Heart left ventricle (tissue), 16 donors: Measurements from ENCODE around the gene ZNF341. TPM values are rescaled to one million over a fixed set of nuclear protein-coding genes. Genes with fewer than 3 reads are reported as not detected.

Source experiments
- ATAC-seq, 4 donors: fragments of 200-7000 bp; cut with Tn5 transposase; one replicate each; pipeline ENCODE4 v1.9.1; 2020 to 2022; ENCODE audit warnings: moderate library complexity in 4 of 4, mild to moderate bottlenecking in 3 of 4, moderate number of reproducible peaks in 1 of 4
- DNase-seq, 5 donors: peaks; one replicate each; pipeline ENCODE4 v3.0.0-alpha.2; 2020
- H3K27ac ChIP-seq, 12 donors: fragments of 200-600 bp; sonication (generic) in 4 of 12; one replicate each; pipeline versions ENCODE4 v1.5.0 to v1.8.0; 2016 to 2022; ENCODE audit warnings: mild to moderate bottlenecking in 2 of 12
- H3K27me3 ChIP-seq, 9 donors: fragments of 200-600 bp; sonication (generic) in 2 of 9; one replicate each; pipeline versions ENCODE4 v1.5.1 to v1.8.0; 2016 to 2022; ENCODE audit warnings: mild to moderate bottlenecking in 3 of 9
- H3K36me3 ChIP-seq, 9 donors: fragments of 200-600 bp; sonication (generic) in 2 of 9; one replicate each; pipeline versions ENCODE4 v1.5.0 to v1.8.0; 2018 to 2022; ENCODE audit warnings: mild to moderate bottlenecking in 2 of 9
- H3K4me1 ChIP-seq, 12 donors: fragments of 200-600 bp; sonication (generic) in 4 of 12; one replicate each; pipeline versions ENCODE4 v1.5.0 to v1.8.0; 2016 to 2022; ENCODE audit warnings: mild to moderate bottlenecking in 3 of 12
- H3K4me3 ChIP-seq, 12 donors: fragments of 200-600 bp; sonication (generic) in 4 of 12; one replicate each; pipeline versions ENCODE4 v1.5.0 to v1.8.0; 2017 to 2022; ENCODE audit warnings: mild to moderate bottlenecking in 9 of 12, moderate library complexity in 4 of 12
- H3K9me3 ChIP-seq, 12 donors: fragments of 200-600 bp; sonication (generic) in 4 of 12; one replicate each; pipeline versions ENCODE4 v1.5.0 to v1.8.0; 2016 to 2022; ENCODE audit warnings: mild to moderate bottlenecking in 1 of 12
- CTCF ChIP-seq, 12 donors: fragments of 200-600 bp; sonication (generic) in 4 of 12; IDR thresholded peaks; one replicate each; pipeline versions ENCODE4 v1.5.0 to v1.8.0; 2018 to 2022; ENCODE audit warnings: antibody characterized with exemption in 12 of 12, mild to moderate bottlenecking in 5 of 12
- POLR2A ChIP-seq, 2 donors: fragments of 450-650 bp; IDR thresholded peaks; one replicate each; pipeline ENCODE4 v1.6.1; 2017; ENCODE audit warnings: antibody characterized with exemption in 2 of 2, mild to moderate bottlenecking in 2 of 2, moderate library complexity in 2 of 2
- WGBS, 4 donors: extraction: QIAGEN DNeasy Blood & Tissue Kit in 2 of 4; methylation state at CpG; one replicate each; pipeline versions ENCODE4 v1.1.5 to v1.1.7; 2013 to 2018; 5-methylcytosine and 5-hydroxymethylcytosine counted together
- intact Hi-C, 10 donors: fragments of 100-400 bp; cut with DNase I; formaldehyde crosslinking; loops; one replicate each; pipeline versions ENCODE4 v1.11.1 to v1.14.2; 2022
- polyA plus RNA-seq, 2 donors: library from polyadenylated mRNA; stranded (reverse); fragments of 200-250 nt; gene quantifications; one replicate each; pipeline ENCODE4 v1.2.3, GENCODE V29; 2013
- total RNA-seq, 9 donors: library from RNA; depleted of rRNA in 2 of 9; stranded (reverse); fragments of >200 nt in 2 of 9; fragmentation: NEBNext Ultra II Directional in 3 of 9; extraction: Animal tissue kit (Norgen Biotek cat#: 25700) in 3 of 9; gene quantifications; one replicate each; pipeline versions ENCODE4 v1.1.0 to v1.2.4, GENCODE V29; 2016 to 2023
- donor health status: ischemic (EF 13 %, LVEDD 7.1; RV severe dilation, severe dysfunction).
- donor health status: healthy with polysubstance abuse.
- donor health status: DM: no; HTN: yes; CAD: no.
- donor health status: DM: no; HTN: no; CAD: no.
- donor health status: ischemic (EF 25% LVEDD 6.9; RV normal size, moderate dysfunction).
- donor health status: ischemic (EF 25% LVEDD 5.7; RV mildly dilated, moderate dysfunction).
- donor health status: healthy.
- donor health status: DM: yes; HTN: yes; CAD: no.
- donor health status: ischemic (EF 35%, LVEDD 5.7; RV mildly dilated, moderate dysfunction).
- donor health status: nonischemic (EF 11% LVEDD 7.7; RV severe dilation, severe dysfunction).
- donor health status: DM: yes; HTN: yes; CAD: no.
- donor health status: PGD.
- donor health status: ischemic (EF 29% LVEDD 5.4; RV normal size, mild dysfunction).
- donor health status: nonischemic (EF 23%, LVEDD 6.1; RV moderate dilation, normal function).

Gene ZNF341
- total and polyA plus RNA-seq, 11 donors: 1.2 to 3.3 (median 1.7) TPM

GRCh38 chr20:33841436-33841799 lies 109.6 kb downstream of the ZNF341 start:
- H3K9me3 ChIP-seq: no peaks in the 10 kb centered on the region
- TF ChIP-seq POLR2A (IDR thresholded peaks at IDR 0.05) (no peak), CTCF (IDR thresholded peaks at IDR 0.05) (no peak)
- intact Hi-C loops: loop anchor here in 1 of 10 donors (10.0 kb wide), 1 partner anchor 47 kb away; no protein-coding TSS in a partner anchor
- H3K27ac ChIP-seq: no peak overlapping the region
- 58 to 79% (median 72%) methylated on average over 4 of the region's 4 CpGs for WGBS, 4 donors
- no peaks in the 10 kb centered on the region for H3K27me3 ChIP-seq
- H3K4me1 ChIP-seq: peaks cover 29 to 97% (median 84%) of the 10 kb centered on the region in 12 donors
- ATAC-seq: no peak
- H3K4me3 ChIP-seq: no peak overlapping the region
- DNase-seq: no peak
- H3K36me3 ChIP-seq: no peaks in the 10 kb centered on the region

Other genes starting within 250 kb of the ZNF341 start
- 10 to 100 TPM in 5 of 9 donors, 1 to 10 TPM in 4; 7.4 to 15.0 (median 11.3) TPM for gene CBFA2T2, start 241.9 kb upstream of the ZNF341 start, total RNA-seq
- 1 to 10 TPM; 4.6 to 6.5 TPM for gene CBFA2T2, start 241.9 kb upstream of the ZNF341 start, polyA plus RNA-seq
- under 1 TPM in 2 of 9 donors, not detected in 7; 0.13 to 0.50 TPM for gene C20orf144, start 69.7 kb upstream of the ZNF341 start, total RNA-seq
- gene C20orf144, start 69.7 kb upstream of the ZNF341 start, polyA plus RNA-seq: under 1 TPM in 1 of 2 donors, not detected in 1; 0.15 TPM
- gene ACTL10, start 65.1 kb upstream of the ZNF341 start, total RNA-seq: 1 to 10 TPM in 1 of 9 donors, under 1 TPM in 8; 0.13 to 1.1 (median 0.36) TPM
- gene ACTL10, start 65.1 kb upstream of the ZNF341 start, polyA plus RNA-seq: under 1 TPM; 0.23 to 0.57 TPM
- gene NECAB3, start 57.6 kb upstream of the ZNF341 start, total RNA-seq: 100 to 1,000 TPM in 1 of 9 donors, 10 to 100 TPM in 8; 54.5 to 111 (median 74.8) TPM
- 10 to 100 TPM; 37.6 to 67.2 TPM for gene NECAB3, start 57.6 kb upstream of the ZNF341 start, polyA plus RNA-seq
- 1 to 10 TPM in 7 of 9 donors, under 1 TPM in 2; 0.32 to 6.4 (median 1.4) TPM for gene E2F1, start 45.6 kb upstream of the ZNF341 start, total RNA-seq
- 1 to 10 TPM in 1 of 2 donors, under 1 TPM in 1; 0.46 to 1.1 TPM for gene E2F1, start 45.6 kb upstream of the ZNF341 start, polyA plus RNA-seq
- gene PXMP4, start 11.7 kb upstream of the ZNF341 start, total RNA-seq: 10 to 100 TPM in 6 of 9 donors, 1 to 10 TPM in 3; 8.2 to 13.0 (median 11.9) TPM
- gene PXMP4, start 11.7 kb upstream of the ZNF341 start, polyA plus RNA-seq: 1 to 10 TPM; 5.0 to 7.5 TPM
- 100 to 1,000 TPM in 5 of 9 donors, 10 to 100 TPM in 4; 46.2 to 225 (median 106) TPM for gene CHMP4B, start 79.4 kb downstream of the ZNF341 start, total RNA-seq
- gene CHMP4B, start 79.4 kb downstream of the ZNF341 start, polyA plus RNA-seq: 100 to 1,000 TPM; 127 to 233 TPM